BJ (cell line): ENCODE results near the gene FRMD4A. TPM values are rescaled to one million over a fixed set of nuclear protein-coding genes. Genes with fewer than 3 reads are reported as not detected.
"Not testable (repeated sequence)": the region's sequence is repeated elsewhere in the genome, so short reads cannot be mapped to it uniquely, and the experiment has no call there.

Source experiments
- CTCF ChIA-PET: fragments of 350-600 bp; formaldehyde crosslinking; extraction: SDS; loops from one replicate; lab custom pipeline; 2021; ENCODE audit warnings: antibody characterized with exemption, inconsistent platforms; lab: Yijun Ruan, JAX
- POLR2A ChIA-PET: fragments of 300-600 bp; sonication (Branson Sonifier 250); formaldehyde crosslinking; extraction: SDS; loops from one replicate; lab custom pipeline; 2021; ENCODE audit warnings: antibody characterized with exemption; lab: Charles Lee
- DNase-seq: peaks from one replicate; pipeline ENCODE4 v3.0.0-alpha.2; 2011; ENCODE audit warnings: low read depth
- H3K27me3 ChIP-seq: 2 replicates; pipeline ENCODE4 v1.6.0; 2011; ENCODE audit warnings: low read length; ENCODE audit not compliant: control insufficient read depth, insufficient read depth
- H3K36me3 ChIP-seq: 2 replicates; pipeline ENCODE4 v1.5.1; 2011; ENCODE audit warnings: low read length; ENCODE audit not compliant: control insufficient read depth, insufficient read depth
- H3K4me3 ChIP-seq: 2 replicates; pipeline ENCODE4 v1.5.1; 2011; ENCODE audit warnings: low read depth, mild to moderate bottlenecking, control low read depth, low read length
- CTCF ChIP-seq: IDR thresholded peaks from 2 replicates; pipeline ENCODE4 v1.5.1; 2011; ENCODE audit warnings: low read depth, mild to moderate bottlenecking, control low read depth, inconsistent platforms, low read length, moderate library complexity; ENCODE audit not compliant: insufficient read depth
- polyA plus RNA-seq: library from polyadenylated mRNA; depleted of rRNA; stranded (reverse); fragments of >200 nt; gene quantifications from 2 replicates; pipeline ENCODE4 v1.2.3, GENCODE V29; 2011

FRMD4A gene
- polyA plus RNA-seq, 1 experiment: 31.6 TPM

- no peaks in the 10 kb centered on the region for H3K36me3 ChIP-seq
- DNase-seq: no peak
- no peak for TF ChIP-seq CTCF
- H3K4me3 ChIP-seq: no peak overlapping the region
- CTCF ChIA-PET: no interaction called here
- POLR2A ChIA-PET: no interaction called here
- H3K27me3 ChIP-seq: peaks cover 9% of the 10 kb centered on the region
Measured at GRCh38 chr10:14219411-14219810, 111.3 kb downstream of the FRMD4A start.

- no peaks in the 10 kb centered on the region for H3K36me3 ChIP-seq
- no peak for TF ChIP-seq CTCF
- peaks cover 4% of the 10 kb centered on the region for H3K27me3 ChIP-seq
- H3K4me3 ChIP-seq: no peak overlapping the region
- CTCF ChIA-PET: no interaction called here
- DNase-seq: no peak
- POLR2A ChIA-PET: no interaction called here
Measured at GRCh38 chr10:14215641-14216040, 115.1 kb downstream of the FRMD4A start.

GRCh38 chr10:14213703-14214102 lies 117.0 kb downstream of the FRMD4A start:
- POLR2A ChIA-PET, H3K27me3 ChIP-seq, H3K4me3 ChIP-seq, H3K36me3 ChIP-seq, DNase-seq: not testable (repeated sequence)
- CTCF ChIA-PET: interaction anchor here (1.6 kb wide), 1 partner anchor 18 kb away, joined by 5 read pairs; no protein-coding TSS in a partner anchor

- H3K27me3 ChIP-seq: no peaks in the 10 kb centered on the region
- CTCF ChIA-PET: interaction anchor here (1.0 to 2.7 kb wide), 2 partner anchors 11 to 15 kb away, joined by 3 to 7 read pairs; no protein-coding TSS in a partner anchor
- DNase-seq: no peak
- POLR2A ChIA-PET: no interaction called here
- no peaks in the 10 kb centered on the region for H3K36me3 ChIP-seq
- no peak overlapping the region for H3K4me3 ChIP-seq
- no peak for TF ChIP-seq CTCF
Measured at GRCh38 chr10:14211610-14212009, 119.1 kb downstream of the FRMD4A start.

GRCh38 chr10:14208231-14208630 lies 122.5 kb downstream of the FRMD4A start:
- DNase-seq: no peak
- H3K27me3 ChIP-seq: no peaks in the 10 kb centered on the region
- ChIA-PET CTCF (interaction anchor here (1.3 kb wide), 1 partner anchor 12 kb away, joined by 8 read pairs; no protein-coding TSS in a partner anchor), POLR2A (no interaction called here)
- no peak overlapping the region for H3K4me3 ChIP-seq
- H3K36me3 ChIP-seq: no peaks in the 10 kb centered on the region
- TF ChIP-seq CTCF: no peak

- POLR2A ChIA-PET: no interaction called here
- CTCF ChIA-PET: interaction anchor here (1.6 to 2.7 kb wide), 3 partner anchors 8 to 273 kb away, joined by 4 to 11 read pairs (median 4); no protein-coding TSS in a partner anchor
- H3K4me3 ChIP-seq: no peak overlapping the region
- no peaks in the 10 kb centered on the region for H3K27me3 ChIP-seq
- no peaks in the 10 kb centered on the region for H3K36me3 ChIP-seq
- no peak for DNase-seq
- TF ChIP-seq CTCF: no peak
Measured at GRCh38 chr10:14205233-14205632, 125.5 kb downstream of the FRMD4A start.
